ENCODE data around the gene COL6A3. TPM values are rescaled to one million over a fixed set of nuclear protein-coding genes. Genes with fewer than 3 reads are reported as not detected.

COL6A3 gene
- total RNA-seq, 1 donor from 2014 or later: 0.41 TPM

- no peaks in the 10 kb centered on the region for H3F3A ChIP-seq (ENCODE audit: low read depth)
- H4K20me1 ChIP-seq (ENCODE audit: low read depth): no peaks in the 10 kb centered on the region
- H3K9me3 ChIP-seq (ENCODE audit: low read depth): no peaks in the 10 kb centered on the region
- H3K4me1 ChIP-seq: no peaks in the 10 kb centered on the region
- TF ChIP-seq CTCF (IDR thresholded peaks at IDR 0.05) (no peak), EZH2phosphoT487 (IDR thresholded peaks at IDR 0.05) (no peak)
- H3K4me2 ChIP-seq: no peak overlapping the region
- Mint-ChIP-seq H3K27ac (no peak overlapping the region), H3K9me3 (no peaks in the 10 kb centered on the region), H3K27me3 (ENCODE audit: insufficient read depth, low read depth) (peaks cover 12% of the 10 kb centered on the region), H3K4me1 (peaks cover 6% of the 10 kb centered on the region), H3K36me3 (no peaks in the 10 kb centered on the region), H3K4me3 (no peak overlapping the region)
- no peak overlapping the region for H3K27ac ChIP-seq
- H2AFZ ChIP-seq (replicated peaks): no peak overlapping the region
- H3K36me3 ChIP-seq: no peaks in the 10 kb centered on the region
- H3K27me3 ChIP-seq: peaks cover 12% of the 10 kb centered on the region
- H3K9ac ChIP-seq: no peak overlapping the region
- H3K4me3 ChIP-seq: no peak overlapping the region
- DNase-seq (ENCODE audit: low spot score): no peak
- no peaks in the 10 kb centered on the region for H3K79me2 ChIP-seq (ENCODE audit: low read depth)
Observed at GRCh38 chr2:237397072-237397471, 16.9 kb downstream of the COL6A3 start.

GRCh38 chr2:237393523-237393922, 20.4 kb downstream of the COL6A3 start:
- Histone ChIP-seq H3K27ac (no peak overlapping the region), H3F3A (ENCODE audit: low read depth) (no peaks in the 10 kb centered on the region), H3K4me3 (no peak overlapping the region), H3K27me3 (peaks cover 12% of the 10 kb centered on the region), H3K4me2 (no peak overlapping the region), H3K9ac (no peak overlapping the region), H3K9me3 (ENCODE audit: low read depth) (no peaks in the 10 kb centered on the region), H4K20me1 (ENCODE audit: low read depth) (no peaks in the 10 kb centered on the region), H3K36me3 (no peaks in the 10 kb centered on the region), H3K4me1 (no peaks in the 10 kb centered on the region), H3K79me2 (ENCODE audit: low read depth) (no peaks in the 10 kb centered on the region), H2AFZ (replicated peaks) (no peak overlapping the region)
- no peaks in the 10 kb centered on the region for H3K9me3 Mint-ChIP-seq
- H3K27me3 Mint-ChIP-seq (ENCODE audit: insufficient read depth, low read depth): peaks cover 10% of the 10 kb centered on the region
- no peak overlapping the region for H3K4me3 Mint-ChIP-seq
- H3K4me1 Mint-ChIP-seq: peaks cover 6% of the 10 kb centered on the region
- H3K36me3 Mint-ChIP-seq: no peaks in the 10 kb centered on the region
- TF ChIP-seq EZH2phosphoT487 (IDR thresholded peaks at IDR 0.05): no peak
- no peak for TF ChIP-seq EZH2 (IDR thresholded peaks at IDR 0.05)
- TF ChIP-seq CTCF (IDR thresholded peaks at IDR 0.05): no peak
- no peak for DNase-seq (ENCODE audit: low spot score)
- no peak overlapping the region for H3K27ac Mint-ChIP-seq

- Histone ChIP-seq H3K4me1 (no peaks in the 10 kb centered on the region), H3K27ac (no peak overlapping the region), H3K9ac (no peak overlapping the region), H3K27me3 (peaks cover 12% of the 10 kb centered on the region), H3K36me3 (no peaks in the 10 kb centered on the region), H2AFZ (replicated peaks) (no peak overlapping the region), H3K4me3 (no peak overlapping the region), H4K20me1 (ENCODE audit: low read depth) (no peaks in the 10 kb centered on the region), H3K4me2 (no peak overlapping the region), H3K9me3 (ENCODE audit: low read depth) (no peaks in the 10 kb centered on the region), H3K79me2 (ENCODE audit: low read depth) (no peaks in the 10 kb centered on the region), H3F3A (ENCODE audit: low read depth) (no peaks in the 10 kb centered on the region)
- Mint-ChIP-seq H3K27ac (no peak overlapping the region), H3K27me3 (ENCODE audit: insufficient read depth, low read depth) (peaks cover 8% of the 10 kb centered on the region), H3K36me3 (no peaks in the 10 kb centered on the region), H3K4me1 (peaks cover 6% of the 10 kb centered on the region), H3K4me3 (no peak overlapping the region), H3K9me3 (peaks cover 3% of the 10 kb centered on the region)
- TF ChIP-seq CTCF (IDR thresholded peaks at IDR 0.05) (no peak), EZH2 (IDR thresholded peaks at IDR 0.05) (no peak), EZH2phosphoT487 (IDR thresholded peaks at IDR 0.05) (no peak)
- no peak for DNase-seq (ENCODE audit: low spot score)
Observed at GRCh38 chr2:237392186-237392585, 21.8 kb downstream of the COL6A3 start.

Measured in neural progenitor cell (in vitro differentiated cells).